Trophoblast cell (in vitro differentiated cells and primary cell): Measurements from ENCODE around the gene FAM13A.

Source experiments
- DNase-seq, 2 donors: peaks; one replicate each; pipeline ENCODE4 v3.0.0-alpha.2; 2016
- H2AFZ ChIP-seq: 2 replicates; pipeline ENCODE4 v1.6.1; 2013; ENCODE audit warnings: low read length, moderate library complexity, mild to moderate bottlenecking; ENCODE audit not compliant: insufficient read depth, poor library complexity
- H2AK5ac ChIP-seq: 2 replicates; pipeline ENCODE4 v1.6.1; 2013; ENCODE audit warnings: mild to moderate bottlenecking, low read length
- H2BK120ac ChIP-seq: 2 replicates; pipeline ENCODE4 v1.6.1; 2013; ENCODE audit warnings: low read length, mild to moderate bottlenecking, moderate library complexity; ENCODE audit not compliant: insufficient read depth, poor library complexity
- H2BK12ac ChIP-seq: 2 replicates; pipeline ENCODE4 v1.6.1; 2013; ENCODE audit warnings: mild to moderate bottlenecking, low read length, moderate library complexity
- H2BK5ac ChIP-seq: 2 replicates; pipeline ENCODE4 v1.6.1; 2013; ENCODE audit warnings: low read length, low read depth, moderate library complexity, mild to moderate bottlenecking; ENCODE audit not compliant: poor library complexity
- H3K14ac ChIP-seq: 2 replicates; pipeline ENCODE4 v1.6.1; 2013; ENCODE audit warnings: mild to moderate bottlenecking, low read length
- H3K18ac ChIP-seq: 2 replicates; pipeline ENCODE4 v1.6.1; 2013; ENCODE audit warnings: mild to moderate bottlenecking, low read length
- H3K23ac ChIP-seq: 2 replicates; pipeline ENCODE4 v1.6.1; 2013; ENCODE audit warnings: low read length
- H3K27ac ChIP-seq: 2 replicates; pipeline ENCODE4 v1.5.1; 2013; ENCODE audit warnings: low read depth, mild to moderate bottlenecking, inconsistent platforms, low read length, moderate library complexity
- H3K27me3 ChIP-seq: 2 replicates; pipeline ENCODE4 v1.6.1; 2013; ENCODE audit warnings: inconsistent platforms, mild to moderate bottlenecking, low read length, moderate library complexity; ENCODE audit not compliant: insufficient read depth
- H3K36me3 ChIP-seq, 2 experiments: 1 replicate in 1 of 2; 2 replicates in 1 of 2; pipeline ENCODE4 v1.6.1; 2013; ENCODE audit warnings: low read length in 2 of 2, mild to moderate bottlenecking in 2 of 2, moderate library complexity in 1 of 2; ENCODE audit not compliant: insufficient read depth in 2 of 2, control insufficient read depth in 1 of 2
- H3K4ac ChIP-seq: 2 replicates; pipeline ENCODE4 v1.6.1; 2013; ENCODE audit warnings: low read depth, mild to moderate bottlenecking, low read length, moderate library complexity
- H3K4me1 ChIP-seq, 2 experiments: 1 replicate in 1 of 2; 2 replicates in 1 of 2; pipeline ENCODE4 v1.6.1; 2013; ENCODE audit warnings: low read length in 2 of 2, mild to moderate bottlenecking in 2 of 2, moderate library complexity in 1 of 2; ENCODE audit not compliant: insufficient read depth in 2 of 2, control insufficient read depth in 1 of 2
- H3K4me2 ChIP-seq: 2 replicates; pipeline ENCODE4 v1.6.1; 2013; ENCODE audit warnings: inconsistent platforms, mild to moderate bottlenecking, low read length, moderate library complexity
- H3K4me3 ChIP-seq: 2 replicates; pipeline ENCODE4 v1.5.1; 2013; ENCODE audit warnings: mild to moderate bottlenecking, low read depth, low read length, inconsistent platforms
- H3K79me1 ChIP-seq: one replicate; pipeline ENCODE4 v1.6.1; 2013; ENCODE audit warnings: low read length
- H3K79me2 ChIP-seq: 2 replicates; pipeline ENCODE4 v1.6.1; 2013; ENCODE audit warnings: low read length, mild to moderate bottlenecking; ENCODE audit not compliant: control insufficient read depth, insufficient read depth, poor library complexity
- H3K9ac ChIP-seq: 2 replicates; pipeline ENCODE4 v1.6.1; 2013; ENCODE audit warnings: mild to moderate bottlenecking, low read length
- H3K9me3 ChIP-seq: 2 replicates; pipeline ENCODE4 v1.6.1; 2013; ENCODE audit warnings: low read depth, mild to moderate bottlenecking, control low read depth, inconsistent platforms, low read length; ENCODE audit not compliant: insufficient read depth
- H4K12ac ChIP-seq: 2 replicates; pipeline ENCODE4 v1.6.1; 2013; ENCODE audit warnings: low read depth, mild to moderate bottlenecking, low read length, moderate library complexity
- H4K8ac ChIP-seq: 2 replicates; pipeline ENCODE4 v1.6.1; 2013; ENCODE audit warnings: low read depth, mild to moderate bottlenecking, low read length, moderate library complexity
- H4K91ac ChIP-seq: one replicate; pipeline ENCODE4 v1.6.1; 2013; ENCODE audit warnings: low read depth, mild to moderate bottlenecking, low read length, moderate library complexity
- WGBS: extraction: QIAGEN DNeasy Blood & Tissue Kit; methylation state at CpG from one replicate; pipeline ENCODE4 v1.1.7; 2013; ENCODE audit warnings: missing lambda C conversion rate; ENCODE audit not compliant: insufficient read length, insufficient coverage; ENCODE audit errors: extremely low coverage; 5-methylcytosine and 5-hydroxymethylcytosine counted together

The FAM13A gene

GRCh38 chr4:89029591-89029990 lies 27.4 kb downstream of the FAM13A start:
- no peak for DNase-seq
- Histone ChIP-seq H3K79me2 (no peaks in the 10 kb centered on the region), H3K9me3 (no peaks in the 10 kb centered on the region), H3K23ac (no peak overlapping the region), H3K36me3 (no peaks in the 10 kb centered on the region), H3K18ac (no peak overlapping the region), H2AFZ (no peak overlapping the region), H4K91ac (no peak overlapping the region), H2BK5ac (no peak overlapping the region), H3K4me3 (no peak overlapping the region), H2AK5ac (no peak overlapping the region), H3K4ac (no peak overlapping the region), H3K27ac (no peak overlapping the region), H3K79me1 (no peaks in the 10 kb centered on the region), H3K14ac (no peak overlapping the region), H3K27me3 (no peaks in the 10 kb centered on the region), H3K4me2 (no peak overlapping the region), H2BK12ac (no peak overlapping the region), H3K4me1 (no peaks in the 10 kb centered on the region), H3K9ac (no peak overlapping the region), H4K12ac (no peak overlapping the region), H4K8ac (no peak overlapping the region), H2BK120ac (no peak overlapping the region)
- no CpG with 5 or more reads among the region's 4 CpGs for WGBS

GRCh38 chr4:89026542-89026941 lies 30.4 kb downstream of the FAM13A start:
- Histone ChIP-seq H2AFZ (no peak overlapping the region), H3K9me3 (no peaks in the 10 kb centered on the region), H3K4me3 (no peak overlapping the region), H4K91ac (no peak overlapping the region), H3K4me2 (no peak overlapping the region), H3K79me1 (no peaks in the 10 kb centered on the region), H3K18ac (no peak overlapping the region), H3K23ac (no peak overlapping the region), H2BK5ac (no peak overlapping the region), H3K27ac (no peak overlapping the region), H3K4ac (no peak overlapping the region), H2BK120ac (no peak overlapping the region), H3K4me1 (no peaks in the 10 kb centered on the region), H2AK5ac (no peak overlapping the region), H4K12ac (no peak overlapping the region), H3K36me3 (no peaks in the 10 kb centered on the region), H3K27me3 (no peaks in the 10 kb centered on the region), H3K14ac (no peak overlapping the region), H3K9ac (no peak overlapping the region), H3K79me2 (no peaks in the 10 kb centered on the region), H2BK12ac (no peak overlapping the region), H4K8ac (no peak overlapping the region)
- no peak for DNase-seq
- no CpG with 5 or more reads among the region's 3 CpGs for WGBS

GRCh38 chr4:89024051-89024675 lies 32.8 kb downstream of the FAM13A start:
- Histone ChIP-seq H3K18ac (no peak overlapping the region), H3K14ac (no peak overlapping the region), H3K9me3 (peaks cover 1% of the 10 kb centered on the region), H3K9ac (no peak overlapping the region), H2BK5ac (no peak overlapping the region), H2BK12ac (no peak overlapping the region), H3K4me1 (no peaks in the 10 kb centered on the region), H3K79me1 (no peaks in the 10 kb centered on the region), H3K23ac (no peak overlapping the region), H4K91ac (no peak overlapping the region), H3K4me3 (no peak overlapping the region), H4K12ac (no peak overlapping the region), H2BK120ac (no peak overlapping the region), H4K8ac (no peak overlapping the region), H3K79me2 (no peaks in the 10 kb centered on the region), H3K4ac (no peak overlapping the region), H2AK5ac (no peak overlapping the region), H3K4me2 (no peak overlapping the region), H3K27me3 (no peaks in the 10 kb centered on the region), H3K27ac (no peak overlapping the region), H2AFZ (no peak overlapping the region), H3K36me3 (no peaks in the 10 kb centered on the region)
- WGBS = no CpG with 5 or more reads among the region's 4 CpGs
- DNase-seq = peak; percentile 70 to 91

- no CpG with 5 or more reads among the region's 1 CpG for WGBS
These were observed 33.8 kb downstream of the FAM13A start for GRCh38 chr4:89023140-89023539.

More at GRCh38 chr4:89023140-89023539, 33.8 kb downstream of the FAM13A start:
- no peak overlapping the region for H4K8ac ChIP-seq
- H2AFZ ChIP-seq = no peak overlapping the region
- H3K27me3 ChIP-seq = no peaks in the 10 kb centered on the region
- H3K18ac ChIP-seq = no peak overlapping the region
- H3K79me1 ChIP-seq = no peaks in the 10 kb centered on the region
- H3K4me3 ChIP-seq = no peak overlapping the region
- no peak overlapping the region for H3K23ac ChIP-seq
- H4K12ac ChIP-seq = no peak overlapping the region
- H4K91ac ChIP-seq = no peak overlapping the region
- H3K4ac ChIP-seq = no peak overlapping the region
- H2AK5ac ChIP-seq = no peak overlapping the region
- no peak overlapping the region for H2BK5ac ChIP-seq
- no peak overlapping the region for H3K9ac ChIP-seq
- no peaks in the 10 kb centered on the region for H3K79me2 ChIP-seq
- H3K4me2 ChIP-seq = no peak overlapping the region
- no peak overlapping the region for H2BK12ac ChIP-seq
- H3K27ac ChIP-seq = no peak overlapping the region
- no peak overlapping the region for H2BK120ac ChIP-seq
- H3K9me3 ChIP-seq = peaks cover 1% of the 10 kb centered on the region
- H3K4me1 ChIP-seq = no peaks in the 10 kb centered on the region
- DNase-seq = no peak
- H3K14ac ChIP-seq = no peak overlapping the region
- H3K36me3 ChIP-seq = no peaks in the 10 kb centered on the region
